Measurements from ENCODE around the gene KERA. TPM values are rescaled to one million over a fixed set of nuclear protein-coding genes. Genes with fewer than 3 reads are reported as not detected.
"Not testable (repeated sequence)": the region's sequence is repeated elsewhere in the genome, so short reads cannot be mapped to it uniquely, and the experiment has no call there.

Gene KERA
- total and polyA plus RNA-seq, 10 donors, result not detected

DNA sequence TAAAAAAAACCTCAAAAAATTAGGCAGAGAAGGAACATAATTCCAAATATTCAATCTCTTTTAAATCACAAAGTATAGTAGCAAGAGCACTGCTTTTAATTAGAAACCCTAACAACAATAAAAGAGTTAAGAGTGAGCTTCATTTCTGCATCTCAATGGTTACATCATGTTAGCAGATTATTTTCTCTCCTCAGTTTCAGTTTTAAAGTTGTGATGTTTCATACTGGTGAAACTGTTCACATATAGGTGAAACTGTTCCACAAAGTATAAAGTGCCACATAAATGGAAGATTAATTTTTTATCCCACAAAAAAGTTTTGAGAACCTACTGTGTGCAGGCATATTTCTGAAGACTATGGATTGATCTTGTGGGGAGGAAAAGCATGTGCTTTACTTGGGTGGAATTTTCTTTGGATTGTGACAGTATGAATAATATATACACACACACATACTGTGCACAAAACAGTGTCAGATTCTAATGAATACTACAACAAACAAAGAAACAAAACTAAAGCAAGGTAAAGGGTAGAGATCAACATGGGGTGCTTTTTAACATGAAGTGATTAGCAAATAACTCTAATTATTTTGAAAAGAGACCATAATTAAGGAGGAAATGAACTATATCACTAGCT lies 36.3 kb upstream of the KERA start:
- TF ChIP-seq POLR2AphosphoS5 (IDR thresholded peaks at IDR 0.05) (no peak), POLR2A (IDR thresholded peaks at IDR 0.05) (no peak)
- TF ChIP-seq, protein P1, sequence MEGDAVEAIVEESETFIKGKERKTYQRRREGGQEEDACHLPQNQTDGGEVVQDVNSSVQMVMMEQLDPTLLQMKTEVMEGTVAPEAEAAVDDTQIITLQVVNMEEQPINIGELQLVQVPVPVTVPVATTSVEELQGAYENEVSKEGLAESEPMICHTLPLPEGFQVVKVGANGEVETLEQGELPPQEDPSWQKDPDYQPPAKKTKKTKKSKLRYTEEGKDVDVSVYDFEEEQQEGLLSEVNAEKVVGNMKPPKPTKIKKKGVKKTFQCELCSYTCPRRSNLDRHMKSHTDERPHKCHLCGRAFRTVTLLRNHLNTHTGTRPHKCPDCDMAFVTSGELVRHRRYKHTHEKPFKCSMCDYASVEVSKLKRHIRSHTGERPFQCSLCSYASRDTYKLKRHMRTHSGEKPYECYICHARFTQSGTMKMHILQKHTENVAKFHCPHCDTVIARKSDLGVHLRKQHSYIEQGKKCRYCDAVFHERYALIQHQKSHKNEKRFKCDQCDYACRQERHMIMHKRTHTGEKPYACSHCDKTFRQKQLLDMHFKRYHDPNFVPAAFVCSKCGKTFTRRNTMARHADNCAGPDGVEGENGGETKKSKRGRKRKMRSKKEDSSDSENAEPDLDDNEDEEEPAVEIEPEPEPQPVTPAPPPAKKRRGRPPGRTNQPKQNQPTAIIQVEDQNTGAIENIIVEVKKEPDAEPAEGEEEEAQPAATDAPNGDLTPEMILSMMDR (IDR thresholded peaks at IDR 0.05 in 8 of 11, conservative IDR thresholded peaks at IDR 0.05 in 3 of 11), result no peak
- intact Hi-C loops (cut with DNase I; ENCODE audit: low total_unique reads), result no loop called here
- Histone ChIP-seq H3K27ac (no peak overlapping the region), H3K4me3 (no peak overlapping the region), H3K4me1 (no peaks in the 10 kb centered on the region), H3K27me3 (replicated peaks in 1 of 7) (no peaks in the 10 kb centered on the region), H3K36me3 (no peaks in the 10 kb centered on the region), H3K9me3 (peaks cover 0 to 29% (median 17%) of the 10 kb centered on the region in 8 donors)
- DNase-seq, result no peak

DNA sequence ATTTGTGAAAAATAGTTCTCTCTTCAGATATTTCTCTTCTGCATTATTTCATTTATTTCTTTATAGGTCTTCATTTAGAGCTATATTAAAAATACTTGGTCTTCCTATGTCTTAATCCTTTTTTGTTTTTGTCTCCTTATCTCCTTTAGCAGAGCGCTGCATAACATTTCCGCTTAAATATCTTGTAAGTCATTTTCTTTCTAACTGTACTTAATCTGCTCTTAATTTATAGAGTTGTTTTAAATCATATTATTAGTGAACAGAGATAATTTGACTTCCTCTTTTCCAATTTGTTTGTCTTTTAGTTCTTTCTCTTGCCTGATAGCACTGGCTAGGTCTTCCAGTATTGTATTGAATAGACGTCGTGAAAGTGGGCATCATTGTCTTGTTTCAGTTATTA lies 35.5 kb upstream of the KERA start:
- intact Hi-C loops (cut with DNase I; ENCODE audit: low total_unique reads), result no loop called here
- Histone ChIP-seq H3K4me3 (no peak overlapping the region), H3K36me3 (no peaks in the 10 kb centered on the region), H3K27ac (no peak overlapping the region), H3K9me3 (peaks cover 0 to 37% (median 24%) of the 10 kb centered on the region in 8 donors), H3K4me1 (no peaks in the 10 kb centered on the region), H3K27me3 (replicated peaks in 1 of 7) (no peaks in the 10 kb centered on the region)
- 45 to 83% (median 74%) methylated on average over 4 of the region's 4 CpGs for WGBS, 5 donors
- no peak for TF ChIP-seq POLR2AphosphoS5 (IDR thresholded peaks at IDR 0.05)
- TF ChIP-seq POLR2A (IDR thresholded peaks at IDR 0.05), result no peak
- TF ChIP-seq, protein P1 (IDR thresholded peaks at IDR 0.05 in 8 of 11, conservative IDR thresholded peaks at IDR 0.05 in 3 of 11), result no peak
- DNase-seq, result no peak

DNA sequence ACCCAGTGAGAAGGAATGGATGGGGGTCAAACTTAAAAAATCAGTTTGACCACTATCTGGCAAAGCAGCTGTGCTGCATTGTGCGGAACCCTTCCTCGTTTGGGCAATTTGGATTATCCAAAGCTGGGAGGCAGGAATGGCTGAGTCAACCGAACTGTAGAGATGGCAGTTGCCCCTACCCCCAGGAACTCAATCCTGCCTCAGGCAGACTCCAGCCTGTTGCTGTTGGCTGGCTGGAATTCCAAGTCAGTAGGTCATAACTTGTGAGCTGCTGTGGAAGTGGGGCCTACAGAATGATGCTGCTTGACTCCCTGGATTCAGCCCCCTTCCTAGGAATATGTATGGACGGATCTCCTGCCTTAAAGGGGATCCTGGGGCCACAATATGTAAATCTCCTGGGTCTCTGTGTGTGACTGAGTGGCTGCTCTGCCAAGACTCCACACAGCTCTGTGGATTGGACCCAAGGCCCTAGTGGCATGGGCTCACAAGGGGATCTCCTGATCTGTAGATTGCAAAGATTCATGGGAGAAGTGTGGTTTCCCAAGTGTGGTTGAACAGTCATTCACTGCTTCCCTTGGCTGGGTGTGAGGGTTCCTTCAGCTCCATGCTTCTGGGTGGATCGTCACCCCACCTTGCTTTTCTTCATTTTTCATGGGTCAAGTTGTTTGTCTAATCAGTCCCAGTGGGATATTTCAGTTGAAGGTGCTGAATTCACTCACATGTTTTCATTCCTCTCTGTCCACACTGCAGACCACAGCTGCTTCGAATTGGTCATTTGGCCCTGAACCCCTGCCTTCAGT lies 34.3 kb upstream of the KERA start:
- H3K27ac ChIP-seq, result no peak overlapping the region
- H3K36me3 ChIP-seq, result no peaks in the 10 kb centered on the region
- intact Hi-C loops (cut with DNase I; ENCODE audit: low total_unique reads), result no loop called here
- no peak for DNase-seq
- no peak overlapping the region for H3K4me3 ChIP-seq
- H3K9me3 ChIP-seq, result peaks cover 0 to 48% (median 25%) of the 10 kb centered on the region in 8 donors
- TF ChIP-seq, protein P1 (IDR thresholded peaks at IDR 0.05 in 8 of 11, conservative IDR thresholded peaks at IDR 0.05 in 3 of 11), result no peak
- no peak for TF ChIP-seq POLR2AphosphoS5 (IDR thresholded peaks at IDR 0.05)
- no peak for TF ChIP-seq POLR2A (IDR thresholded peaks at IDR 0.05)
- H3K4me1 ChIP-seq, result no peaks in the 10 kb centered on the region
- 64 to 76% (median 71%) methylated on average over 5 to 6 of the region's 6 CpGs for WGBS, 5 donors
- H3K27me3 ChIP-seq (replicated peaks in 1 of 7), result no peaks in the 10 kb centered on the region

DNA sequence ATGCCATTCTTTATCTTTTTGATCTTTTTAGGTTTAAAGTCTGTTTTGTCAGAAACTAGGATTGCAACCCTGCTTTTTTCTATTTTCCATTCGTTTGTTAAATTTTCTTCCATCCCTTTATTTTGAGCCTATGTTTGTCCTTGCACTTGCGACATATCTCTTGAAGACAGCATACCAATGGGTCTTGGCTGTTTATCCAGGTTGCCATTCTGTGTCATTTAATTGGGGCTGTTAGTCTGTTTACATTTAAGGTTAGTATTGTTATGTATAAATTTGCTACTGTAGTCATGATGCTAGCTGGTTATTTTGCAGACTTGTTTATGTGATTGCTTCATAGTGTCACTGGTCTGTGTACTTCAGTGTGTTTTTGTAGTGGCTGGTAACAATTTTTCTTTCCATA lies 32.1 kb upstream of the KERA start:
- H3K9me3 ChIP-seq, result peaks cover 0 to 48% (median 25%) of the 10 kb centered on the region in 8 donors
- 86 to 96% (median 89%) methylated on average over 2 of the region's 2 CpGs for WGBS, 5 donors
- H3K36me3 ChIP-seq; DNase-seq; H3K27ac ChIP-seq; intact Hi-C loops (cut with DNase I; ENCODE audit: low total_unique reads); H3K4me3 ChIP-seq; H3K27me3 ChIP-seq (replicated peaks in 1 of 7); H3K4me1 ChIP-seq: not testable (repeated sequence)
